DMS153 (cell line): ENCODE data around the gene EIF3K.

ENCODE experiments used
- DNase-seq: peaks from one replicate; lab custom pipeline; 2025; lab: John Stamatoyannopoulos, UW

Gene EIF3K

DNA sequence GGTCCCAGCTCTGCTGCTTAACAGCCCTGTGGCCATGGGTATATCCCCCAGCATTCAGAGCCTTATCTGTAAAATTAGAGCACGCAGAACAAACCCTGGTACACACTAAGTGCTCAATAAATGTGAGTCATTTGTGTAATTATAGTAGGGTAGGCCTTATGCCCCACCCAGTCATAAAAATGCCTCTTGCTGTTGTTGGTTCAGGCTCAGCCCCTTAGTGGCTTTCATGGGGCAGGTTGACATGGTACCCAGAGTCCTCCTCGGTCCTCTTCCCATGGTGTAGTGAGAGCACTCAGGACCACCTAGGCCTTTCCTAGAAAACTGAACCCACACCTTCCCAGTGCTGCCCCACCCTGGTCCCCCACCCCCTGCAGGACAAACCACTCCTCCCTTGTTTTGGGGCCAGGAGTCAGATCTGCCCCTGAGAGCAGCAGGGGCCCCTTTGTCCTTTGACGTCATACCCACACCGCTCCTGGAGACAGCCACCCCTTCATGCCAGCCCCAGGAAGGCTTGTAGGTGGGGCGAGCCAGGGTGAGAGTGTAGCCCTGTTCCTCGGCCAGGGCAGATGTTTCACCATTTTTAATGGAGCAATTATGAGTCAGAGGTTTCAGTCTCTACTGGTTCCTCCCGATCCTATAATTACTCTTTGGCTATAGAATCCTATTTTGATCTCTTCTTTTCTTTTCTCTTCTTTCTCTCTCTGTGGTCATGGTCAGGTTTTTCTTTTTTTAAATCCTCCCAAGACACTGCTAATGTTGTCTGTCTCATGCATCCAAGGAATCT, 65.3 kb downstream of the EIF3K start:
- no peak for DNase-seq

DNA sequence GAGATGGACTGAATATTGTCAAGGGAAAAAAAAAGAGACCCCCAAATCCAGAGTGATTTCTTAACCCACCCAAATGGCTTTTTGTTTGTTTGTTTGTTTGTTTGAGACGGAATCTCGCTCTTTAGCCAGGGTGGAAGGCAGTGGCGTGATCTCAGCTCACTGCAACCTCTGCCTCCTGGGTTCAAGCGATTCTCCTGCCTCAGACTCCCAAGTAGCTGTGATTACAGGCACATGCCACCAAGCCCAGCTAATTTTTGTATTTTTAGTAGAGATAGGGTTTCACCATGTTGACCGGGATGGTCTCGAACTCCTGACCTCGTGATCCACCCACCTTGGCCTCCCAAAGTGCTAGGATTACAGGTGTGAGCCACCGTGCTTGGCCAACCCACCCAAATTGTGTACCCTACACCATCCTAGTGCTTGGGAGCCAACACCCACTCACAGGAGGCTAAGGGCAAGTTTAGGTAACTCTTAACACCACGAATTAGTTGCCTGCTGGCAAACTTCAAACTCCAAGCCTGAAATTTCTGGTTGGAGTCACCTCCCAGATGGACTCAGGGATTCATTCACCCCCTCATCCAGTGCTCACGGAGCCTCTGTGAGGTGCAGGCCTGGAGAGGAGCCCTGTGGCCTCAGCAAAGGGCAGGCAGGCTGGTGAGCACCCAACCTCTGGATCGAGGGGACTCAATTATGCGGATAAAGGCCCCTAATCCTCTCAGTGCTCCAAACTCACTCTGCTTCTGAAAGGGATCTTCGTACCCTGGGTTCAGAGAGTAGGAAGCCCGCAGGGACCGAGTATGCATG, 66.1 kb downstream of the EIF3K start:
- DNase-seq = no peak

DNA sequence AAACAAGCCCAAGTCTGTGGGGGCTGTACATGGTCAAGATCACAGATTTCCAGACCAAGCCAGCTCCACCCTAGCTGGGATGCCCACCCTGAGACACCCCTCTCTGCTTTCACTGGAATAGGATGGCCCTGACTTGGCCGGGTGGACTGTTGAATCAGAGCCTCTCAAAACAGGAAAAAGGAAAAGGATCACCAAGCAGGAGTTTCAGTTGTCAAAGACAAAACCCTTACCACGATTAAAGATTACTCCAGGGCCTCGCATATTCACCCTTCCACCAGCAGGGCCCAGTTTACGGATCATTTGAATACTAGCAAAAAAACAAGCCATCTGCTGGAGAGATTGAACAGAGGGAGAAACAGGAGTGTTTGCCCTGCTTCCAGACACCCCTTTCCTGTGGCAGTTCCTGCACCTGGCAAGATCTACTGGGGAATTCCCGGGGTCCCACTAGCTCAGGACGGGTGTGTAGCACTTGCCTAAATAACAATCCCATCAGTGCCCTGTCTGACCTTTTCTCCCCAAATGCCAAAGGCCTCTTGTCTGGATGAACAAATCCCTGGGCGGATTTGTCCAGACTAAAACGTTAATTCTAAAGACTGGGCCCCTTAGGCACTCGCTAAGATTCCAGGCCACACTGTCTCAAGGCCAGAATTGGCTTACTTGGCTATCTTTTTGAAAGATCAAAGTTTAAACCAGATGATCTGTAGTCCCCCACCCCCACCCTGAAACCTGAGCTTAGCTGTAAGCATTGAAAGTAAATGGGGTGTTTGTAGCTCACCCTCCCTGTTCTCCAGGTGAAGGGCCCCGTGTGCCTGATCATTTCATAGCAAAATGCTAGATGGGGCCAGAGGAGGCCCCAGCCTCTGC, 66.9 kb downstream of the EIF3K start:
- no peak for DNase-seq

DNA sequence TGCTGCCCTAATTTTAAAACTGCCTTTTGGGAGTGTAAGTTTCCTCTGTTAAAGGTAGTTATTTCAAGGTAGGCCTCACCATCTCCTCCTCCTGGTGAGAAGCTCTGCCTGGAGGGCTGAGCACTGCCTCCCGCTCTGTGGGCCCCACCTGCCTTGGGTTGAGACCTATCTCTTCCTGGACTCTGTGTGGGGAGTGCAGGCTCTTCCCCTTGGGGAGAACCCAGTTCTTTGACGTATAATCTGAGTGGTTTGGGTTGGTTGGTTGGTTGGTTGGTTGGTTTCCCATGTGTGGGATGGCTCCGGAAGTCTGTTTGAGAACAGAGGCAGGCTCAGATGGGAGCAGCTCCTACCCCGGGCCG, 67.5 kb downstream of the EIF3K start:
- no peak for DNase-seq
